Sigmoid colon (tissue), 7 donors: ENCODE measurements around the gene UBE2QL1. TPM values are rescaled to one million over a fixed set of nuclear protein-coding genes. Genes with fewer than 3 reads are reported as not detected.

Source experiments
- DNase-seq: peaks from one replicate; pipeline ENCODE4 v3.0.0-alpha.2; 2019
- H3K27ac ChIP-seq, 4 donors: fragments of 200-600 bp; sonication (generic); one replicate each; pipeline ENCODE4 v1.5.1; 2016 to 2019; ENCODE audit warnings: mild to moderate bottlenecking in 1 of 4
- H3K27me3 ChIP-seq, 3 donors: fragments of 200-600 bp; sonication (generic); one replicate each; pipeline ENCODE4 v1.5.1; 2019; ENCODE audit warnings: mild to moderate bottlenecking in 1 of 3
- H3K36me3 ChIP-seq, 4 donors: fragments of 200-600 bp; sonication (generic); one replicate each; pipeline ENCODE4 v1.5.1; 2016 to 2019
- H3K4me1 ChIP-seq, 4 donors: fragments of 200-600 bp; sonication (generic); one replicate each; pipeline ENCODE4 v1.5.1; 2017 to 2019
- H3K4me3 ChIP-seq, 4 donors: fragments of 200-600 bp; sonication (generic); one replicate each; pipeline ENCODE4 v1.5.1; 2017 to 2019; ENCODE audit warnings: mild to moderate bottlenecking in 2 of 4, moderate library complexity in 1 of 4
- H3K9me3 ChIP-seq, 4 donors: fragments of 200-600 bp in 3 of 4; sonication (generic) in 3 of 4; one replicate each; pipeline versions ENCODE4 v1.5.1 to v1.6.1; 2013 to 2019
- CTCF ChIP-seq, 4 experiments: fragments of 450-650 bp in 3 of 4; fragments of 200-600 bp in 1 of 4; IDR thresholded peaks; one replicate each; pipeline ENCODE4 v1.5.1; 2016 to 2019; ENCODE audit warnings: antibody characterized with exemption in 4 of 4, mild to moderate bottlenecking in 3 of 4, moderate library complexity in 2 of 4
- EP300 ChIP-seq, 4 donors: sonication (generic); formaldehyde crosslinking; IDR thresholded peaks; one replicate each; pipeline ENCODE4 v1.6.1; 2017; ENCODE audit warnings: antibody characterized with exemption in 4 of 4
- POLR2A ChIP-seq, 2 donors: fragments of 450-650 bp; IDR thresholded peaks; one replicate each; pipeline ENCODE4 v1.6.1; 2016; ENCODE audit warnings: antibody characterized with exemption in 2 of 2, mild to moderate bottlenecking in 2 of 2, moderate library complexity in 2 of 2
- POLR2AphosphoS5 ChIP-seq, 4 donors: sonication (generic); formaldehyde crosslinking; IDR thresholded peaks; one replicate each; pipeline ENCODE4 v1.6.1; 2017; ENCODE audit warnings: antibody characterized with exemption in 4 of 4
- WGBS, 2 donors: extraction: QIAGEN DNeasy Blood & Tissue Kit; methylation state at CpG; one replicate each; pipeline ENCODE4 v1.1.7; 2013; 5-methylcytosine and 5-hydroxymethylcytosine counted together
- intact Hi-C: fragments of 100-400 bp; cut with DNase I; formaldehyde crosslinking; loops from one replicate; pipeline ENCODE4 v1.15.1; 2023
- polyA plus RNA-seq, 3 donors: library from polyadenylated mRNA; stranded (reverse); fragments of 200-250 nt; gene quantifications; one replicate each; pipeline ENCODE4 v1.2.3, GENCODE V29; 2013
- total RNA-seq, 4 donors: library from RNA; depleted of rRNA; stranded (reverse); fragments of >200 nt; gene quantifications; one replicate each; pipeline ENCODE4 v1.1.0, GENCODE V29; 2016
- donor health status: healthy with polysubstance abuse.
- donor health status: Bipolar disorder and iron deficiency.
- donor health status: healthy.

Gene UBE2QL1
- total and polyA plus RNA-seq, 7 donors, result under 0.01 to 5.5 (median 3.6) TPM

DNA sequence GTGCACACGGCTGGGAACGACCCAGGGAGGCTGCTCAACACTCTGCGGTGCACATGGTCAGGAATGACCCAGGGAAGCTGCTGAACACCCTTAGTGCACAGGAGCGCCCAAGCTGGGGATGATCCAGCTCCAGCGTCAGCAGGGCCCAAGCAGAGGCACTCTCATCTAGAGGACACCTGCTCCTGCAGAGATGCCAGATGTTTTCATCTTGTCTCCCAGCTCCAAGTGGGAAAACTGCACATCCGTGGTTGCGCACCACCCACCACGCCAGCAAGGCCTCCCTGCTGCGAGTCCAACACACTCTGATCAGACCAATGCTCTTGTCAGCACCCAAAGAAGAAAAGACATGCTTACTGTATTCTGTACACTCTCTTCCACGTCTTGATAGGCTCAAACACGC is 34.1 kb downstream of the UBE2QL1 start:
- 89 to 95% methylated on average over 11 of the region's 11 CpGs for WGBS, 2 donors
- no peak for DNase-seq
- Histone ChIP-seq H3K9me3 (no peaks in the 10 kb centered on the region), H3K27me3 (no peaks in the 10 kb centered on the region), H3K36me3 (no peaks in the 10 kb centered on the region), H3K4me3 (no peak overlapping the region), H3K4me1 (no peaks in the 10 kb centered on the region), H3K27ac (no peak overlapping the region)
- TF ChIP-seq POLR2A (IDR thresholded peaks at IDR 0.05) (no peak), CTCF (IDR thresholded peaks at IDR 0.05) (no peak), EP300 (IDR thresholded peaks at IDR 0.05) (no peak), POLR2AphosphoS5 (IDR thresholded peaks at IDR 0.05) (no peak)
- intact Hi-C loops, result no loop called here

- WGBS, 2 donors, result 81 to 83% methylated on average over 9 of the region's 9 CpGs
- H3K36me3 ChIP-seq, result no peaks in the 10 kb centered on the region
- no peaks in the 10 kb centered on the region for H3K4me1 ChIP-seq
- TF ChIP-seq POLR2AphosphoS5 (IDR thresholded peaks at IDR 0.05) (no peak), CTCF (IDR thresholded peaks at IDR 0.05) (no peak), POLR2A (IDR thresholded peaks at IDR 0.05) (no peak), EP300 (IDR thresholded peaks at IDR 0.05) (no peak)
- no peak for DNase-seq
- H3K27ac ChIP-seq, result no peak overlapping the region
- intact Hi-C loops, result no loop called here
- no peaks in the 10 kb centered on the region for H3K9me3 ChIP-seq
- H3K4me3 ChIP-seq, result no peak overlapping the region
- no peaks in the 10 kb centered on the region for H3K27me3 ChIP-seq
These were observed 35.3 kb downstream of the UBE2QL1 start for GRCh38 chr5:6483880-6484382.

DNA sequence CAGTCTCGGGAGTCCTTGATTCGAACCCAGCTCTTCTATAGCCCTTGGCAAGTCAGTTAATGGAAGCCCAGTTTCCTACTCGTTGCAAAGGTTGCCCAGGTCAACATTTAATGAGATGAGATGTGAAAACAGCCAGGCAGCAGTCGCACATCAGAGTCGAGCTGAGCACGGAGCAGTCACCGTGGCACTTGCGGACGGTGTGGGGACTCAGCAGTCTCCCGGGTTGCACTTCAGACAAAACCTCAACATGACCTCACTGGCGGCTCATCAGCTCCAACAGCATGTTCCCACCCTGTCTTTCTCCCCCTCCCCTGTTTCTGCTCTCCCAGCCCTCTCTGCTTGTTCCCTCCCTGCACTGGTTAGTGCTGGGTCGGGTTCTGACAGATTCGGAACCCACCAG is 35.8 kb downstream of the UBE2QL1 start:
- no peaks in the 10 kb centered on the region for H3K4me1 ChIP-seq

DNA sequence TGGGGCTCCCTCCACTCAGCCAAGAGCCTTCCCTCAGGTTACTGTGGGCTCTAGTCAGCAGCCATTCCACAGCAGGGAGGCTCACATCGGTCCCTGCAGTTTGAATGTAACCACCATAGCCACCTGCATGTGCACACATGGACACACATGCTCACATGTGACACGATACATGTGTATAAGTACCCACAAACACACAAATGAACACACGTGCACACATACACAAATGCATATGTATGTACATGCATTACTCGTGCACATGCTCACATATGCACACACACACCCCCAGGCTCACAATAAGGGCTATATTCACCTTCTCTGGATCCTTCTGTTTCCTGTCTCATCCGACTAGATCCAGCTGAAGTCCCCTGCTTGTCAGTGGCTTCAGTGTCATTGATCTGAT is 36.2 kb downstream of the UBE2QL1 start:
- TF ChIP-seq POLR2AphosphoS5 (IDR thresholded peaks at IDR 0.05) (no peak), EP300 (IDR thresholded peaks at IDR 0.05) (no peak), POLR2A (IDR thresholded peaks at IDR 0.05) (no peak), CTCF (IDR thresholded peaks at IDR 0.05) (no peak)
- intact Hi-C loops, result no loop called here
- WGBS, 2 donors, result 70 to 76% methylated on average over 5 of the region's 5 CpGs
- Histone ChIP-seq H3K4me1 (no peaks in the 10 kb centered on the region), H3K36me3 (no peaks in the 10 kb centered on the region), H3K27me3 (no peaks in the 10 kb centered on the region), H3K4me3 (no peak overlapping the region), H3K9me3 (no peaks in the 10 kb centered on the region), H3K27ac (no peak overlapping the region)
- no peak for DNase-seq

More for the DNA sequence above, 35.8 kb downstream of the UBE2QL1 start:
- Histone ChIP-seq H3K27ac (no peak overlapping the region), H3K9me3 (no peaks in the 10 kb centered on the region), H3K27me3 (no peaks in the 10 kb centered on the region), H3K36me3 (no peaks in the 10 kb centered on the region), H3K4me3 (no peak overlapping the region)
- TF ChIP-seq EP300 (IDR thresholded peaks at IDR 0.05) (no peak), CTCF (IDR thresholded peaks at IDR 0.05) (no peak), POLR2AphosphoS5 (IDR thresholded peaks at IDR 0.05) (no peak), POLR2A (IDR thresholded peaks at IDR 0.05) (no peak)
- no peak for DNase-seq
- intact Hi-C loops, result no loop called here
- WGBS, 2 donors, result 79 to 80% methylated on average over 13 of the region's 13 CpGs

GRCh38 chr5:6485441-6485840 is 36.8 kb downstream of the UBE2QL1 start:
- intact Hi-C loops, result no loop called here
- no peak overlapping the region for H3K27ac ChIP-seq
- no peaks in the 10 kb centered on the region for H3K36me3 ChIP-seq
- no peak for DNase-seq
- no peaks in the 10 kb centered on the region for H3K9me3 ChIP-seq
- H3K4me1 ChIP-seq, result no peaks in the 10 kb centered on the region
- H3K27me3 ChIP-seq, result no peaks in the 10 kb centered on the region
- no peak for TF ChIP-seq EP300 (IDR thresholded peaks at IDR 0.05)
- TF ChIP-seq POLR2AphosphoS5 (IDR thresholded peaks at IDR 0.05), result no peak
- no peak for TF ChIP-seq POLR2A (IDR thresholded peaks at IDR 0.05)
- no peak for TF ChIP-seq CTCF (IDR thresholded peaks at IDR 0.05)
- 39 to 56% methylated on average over 4 of the region's 4 CpGs for WGBS, 2 donors
- H3K4me3 ChIP-seq, result no peak overlapping the region
